ENCODE data around the gene USP11.

USP11 gene

GRCh38 chrX:47223476-47224250 is 9.1 kb upstream of the USP11 start:
- TF ChIP-seq CTCF (IDR thresholded peaks at IDR 0.05; ENCODE audit: low read depth, low read length): no peak
- DNase-seq (ENCODE audit: low read depth, low spot score): no peak
- H3K4me3 ChIP-seq (ENCODE audit: low read depth, low read length): no peak overlapping the region
- in situ Hi-C loops (cut with HindIII; ENCODE audit: low sequenced_read_pairs): no loop called here

GRCh38 chrX:47224266-47224895 is 8.4 kb upstream of the USP11 start:
- in situ Hi-C loops (cut with HindIII; ENCODE audit: low sequenced_read_pairs): no loop called here
- H3K4me3 ChIP-seq (ENCODE audit: low read depth, low read length): no peak overlapping the region
- no peak for TF ChIP-seq CTCF (IDR thresholded peaks at IDR 0.05; ENCODE audit: low read depth, low read length)
- DNase-seq (ENCODE audit: low read depth, low spot score): no peak

- H3K4me3 ChIP-seq (ENCODE audit: low read depth, low read length): no peak overlapping the region
- no peak for DNase-seq (ENCODE audit: low read depth, low spot score)
- in situ Hi-C loops (cut with HindIII; ENCODE audit: low sequenced_read_pairs): no loop called here
- no peak for TF ChIP-seq CTCF (IDR thresholded peaks at IDR 0.05; ENCODE audit: low read depth, low read length)
These were observed 7.9 kb upstream of the USP11 start for GRCh38 chrX:47224896-47225290.

- DNase-seq (ENCODE audit: low read depth, low spot score): no peak
- no peak for TF ChIP-seq CTCF (IDR thresholded peaks at IDR 0.05; ENCODE audit: low read depth, low read length)
- in situ Hi-C loops (cut with HindIII; ENCODE audit: low sequenced_read_pairs): no loop called here
- no peak overlapping the region for H3K4me3 ChIP-seq (ENCODE audit: low read depth, low read length)
These were observed 6.7 kb upstream of the USP11 start for GRCh38 chrX:47226071-47226470.

GRCh38 chrX:47226531-47227333 is 6.1 kb upstream of the USP11 start:
- no peak for DNase-seq (ENCODE audit: low read depth, low spot score)
- no peak for TF ChIP-seq CTCF (IDR thresholded peaks at IDR 0.05; ENCODE audit: low read depth, low read length)
- H3K4me3 ChIP-seq (ENCODE audit: low read depth, low read length): no peak overlapping the region
- in situ Hi-C loops (cut with HindIII; ENCODE audit: low sequenced_read_pairs): no loop called here

- no peak for TF ChIP-seq CTCF (IDR thresholded peaks at IDR 0.05; ENCODE audit: low read depth, low read length)
- no peak for DNase-seq (ENCODE audit: low read depth, low spot score)
- no peak overlapping the region for H3K4me3 ChIP-seq (ENCODE audit: low read depth, low read length)
- in situ Hi-C loops (cut with HindIII; ENCODE audit: low sequenced_read_pairs): no loop called here
These were observed 5.5 kb upstream of the USP11 start for GRCh38 chrX:47227334-47227583.

Data from astrocyte of the spinal cord (primary cell).